Nephron progenitor cell (in vitro differentiated cells): ENCODE results near the gene APLF.
"Not testable (repeated sequence)": the region's sequence is repeated elsewhere in the genome, so short reads cannot be mapped to it uniquely, and the experiment has no call there.

ENCODE experiments used
- DNase-seq: peaks from one replicate; pipeline ENCODE4 v3.0.0; 2021
- H3K27ac Mint-ChIP-seq: 2 replicates; pipeline ENCODE4 v1.8.0; 2021; ENCODE audit warnings: mild to moderate bottlenecking, moderate library complexity, mixed read lengths
- H3K27me3 Mint-ChIP-seq: 2 replicates; pipeline ENCODE4 v1.8.0; 2021; ENCODE audit warnings: mild to moderate bottlenecking, low read depth, mixed read lengths; ENCODE audit not compliant: poor library complexity
- H3K36me3 Mint-ChIP-seq: 2 replicates; pipeline ENCODE4 v1.8.0; 2021; ENCODE audit warnings: low read depth, mixed read lengths
- H3K4me1 Mint-ChIP-seq: 2 replicates; pipeline ENCODE4 v1.8.0; 2021; ENCODE audit warnings: mixed read lengths
- H3K4me3 Mint-ChIP-seq: 2 replicates; pipeline ENCODE4 v1.8.0; 2021; ENCODE audit warnings: mild to moderate bottlenecking, moderate library complexity, mixed read lengths
- H3K9me3 Mint-ChIP-seq: 2 replicates; pipeline ENCODE4 v1.8.0; 2021; ENCODE audit warnings: mild to moderate bottlenecking, moderate library complexity, mixed read lengths
- CTCF ChIP-seq: fragments of 200-600 bp; sonication (generic); IDR thresholded peaks from 2 replicates; pipeline ENCODE4 v1.5.0; 2021; ENCODE audit warnings: antibody characterized with exemption

The APLF gene

DNA sequence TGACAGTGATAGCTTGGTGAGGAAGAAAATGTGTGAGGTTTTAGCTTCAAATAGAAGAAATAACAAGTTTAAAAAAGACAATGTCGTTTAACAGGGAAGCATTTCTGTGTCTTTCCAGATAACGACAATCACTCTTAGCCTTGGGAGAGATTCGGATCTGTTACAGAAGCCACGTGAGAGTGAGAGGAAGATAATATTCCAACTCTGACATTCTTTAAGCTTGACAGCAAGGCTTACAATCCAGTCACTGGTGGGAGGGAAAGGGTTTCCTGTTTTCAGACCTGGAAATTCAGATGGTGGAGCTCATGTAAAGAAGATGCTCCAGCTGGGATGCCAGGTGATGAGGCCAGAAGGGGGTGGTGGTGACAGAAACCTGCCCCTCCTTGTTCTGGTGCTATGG, 31.1 kb upstream of the APLF start:
- DNase-seq = no peak
- no peak overlapping the region for H3K4me3 Mint-ChIP-seq
- H3K27ac Mint-ChIP-seq = no peak overlapping the region
- peaks cover 5% of the 10 kb centered on the region for H3K27me3 Mint-ChIP-seq
- no peaks in the 10 kb centered on the region for H3K36me3 Mint-ChIP-seq
- H3K4me1 Mint-ChIP-seq = no peaks in the 10 kb centered on the region
- H3K9me3 Mint-ChIP-seq = no peaks in the 10 kb centered on the region
- TF ChIP-seq CTCF = no peak

DNA sequence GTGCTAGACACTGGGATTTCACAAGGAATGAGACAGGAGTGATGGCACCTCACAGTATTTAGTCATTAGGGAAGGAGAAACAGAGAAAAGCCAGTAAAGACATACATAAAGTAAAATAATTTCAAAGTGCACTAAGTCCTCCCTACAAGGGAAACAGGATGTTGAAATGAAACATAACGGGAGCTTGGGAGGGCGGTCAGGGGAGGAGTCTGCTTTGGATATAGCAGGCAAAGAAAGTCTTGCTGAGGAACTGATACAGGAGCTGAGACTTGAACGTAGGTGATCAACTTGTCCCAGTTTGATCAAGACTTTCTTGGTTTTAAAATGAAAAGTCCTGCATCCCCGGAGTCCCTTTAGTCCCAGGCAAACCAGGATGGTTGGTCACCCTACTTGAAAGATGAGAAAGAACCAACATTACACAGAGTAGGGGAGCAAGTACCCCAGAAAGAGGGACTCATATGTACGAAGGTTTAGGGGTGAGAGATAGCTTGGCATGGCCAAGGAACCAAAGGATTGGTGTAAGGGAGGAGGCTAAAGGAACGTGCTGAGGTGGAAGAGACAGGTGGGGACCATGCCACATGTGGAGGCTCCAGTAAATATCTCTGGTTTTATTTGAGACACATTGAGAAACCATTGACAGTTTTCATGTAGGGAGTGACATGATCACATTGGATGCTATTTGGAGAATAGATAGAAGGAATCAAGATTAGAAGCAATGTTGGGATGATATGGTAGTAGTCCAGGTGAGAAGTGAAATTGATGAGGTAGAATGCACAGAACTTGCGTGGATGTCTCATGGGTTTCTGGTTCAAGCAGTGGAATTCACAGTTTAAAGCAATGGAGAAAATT, 28.7 kb upstream of the APLF start:
- no peak for DNase-seq
- H3K4me1 Mint-ChIP-seq = no peaks in the 10 kb centered on the region
- TF ChIP-seq CTCF = no peak
- no peak overlapping the region for H3K27ac Mint-ChIP-seq
- H3K4me3 Mint-ChIP-seq = no peak overlapping the region
- no peaks in the 10 kb centered on the region for H3K36me3 Mint-ChIP-seq
- H3K9me3 Mint-ChIP-seq = no peaks in the 10 kb centered on the region
- H3K27me3 Mint-ChIP-seq = peaks cover 5% of the 10 kb centered on the region

DNA sequence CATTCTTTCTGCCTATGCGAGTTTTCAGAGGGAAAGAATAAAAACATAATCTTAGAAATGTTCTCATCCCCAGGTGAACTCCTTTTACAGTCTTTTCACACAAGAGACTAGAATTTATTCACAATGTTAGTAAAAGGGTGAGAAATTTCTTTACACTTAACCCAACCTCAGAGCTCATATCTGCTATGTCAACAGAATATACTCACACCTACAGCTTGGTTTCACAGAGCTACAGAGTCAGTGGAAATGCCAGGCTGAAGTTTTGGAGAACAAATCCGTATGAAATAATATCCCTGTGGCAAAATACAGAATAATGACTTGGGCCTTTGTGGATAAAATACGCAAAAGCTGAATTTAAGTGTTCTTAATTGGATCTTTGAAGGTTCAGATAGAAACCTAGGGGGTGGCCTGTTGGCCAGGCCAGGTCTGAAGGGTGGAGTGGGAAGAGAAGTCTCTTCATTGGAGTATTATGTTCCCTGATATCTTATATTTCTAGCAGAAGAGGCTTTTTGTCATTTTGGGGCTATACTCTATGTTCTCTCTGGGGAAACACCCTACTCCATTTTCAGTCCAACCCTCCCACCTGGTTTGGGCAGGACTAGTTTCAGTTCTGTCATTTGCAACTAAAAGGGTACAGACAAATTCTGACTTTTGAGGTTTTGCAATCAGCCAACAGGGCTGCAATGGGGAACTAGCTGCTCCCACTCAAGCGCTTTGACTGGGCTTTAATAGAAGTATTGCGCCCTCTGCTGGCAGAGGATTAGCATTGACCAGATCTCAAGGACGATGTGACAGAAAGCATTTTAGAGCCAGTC, 26.0 kb upstream of the APLF start:
- peak; percentile 90 for TF ChIP-seq CTCF
- Mint-ChIP-seq H3K9me3 (no peaks in the 10 kb centered on the region), H3K4me1 (no peaks in the 10 kb centered on the region)

DNA sequence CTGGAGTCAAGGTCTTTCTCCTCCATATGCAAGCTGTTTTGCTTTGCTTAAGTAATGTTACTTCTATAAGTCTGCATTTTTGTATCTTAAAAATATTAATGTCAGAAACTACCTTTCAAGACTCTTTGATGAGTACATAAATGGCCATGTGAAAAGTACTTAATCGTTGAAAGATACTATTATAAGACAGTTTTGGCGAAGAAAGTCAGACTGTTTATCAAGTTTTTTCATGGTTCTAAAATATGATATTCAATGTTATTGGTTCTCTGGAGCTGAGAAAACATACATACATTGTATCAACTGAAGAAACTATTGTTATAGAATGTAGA, 25.4 kb upstream of the APLF start:
- Mint-ChIP-seq H3K4me3 (no peak overlapping the region), H3K27me3 (peaks cover 5% of the 10 kb centered on the region), H3K4me1 (no peaks in the 10 kb centered on the region), H3K27ac (no peak overlapping the region), H3K9me3 (peaks cover 1% of the 10 kb centered on the region), H3K36me3 (no peaks in the 10 kb centered on the region)
- no peak for DNase-seq
- no peak for TF ChIP-seq CTCF

More for the DNA sequence above, 26.0 kb upstream of the APLF start:
- peak; percentile 79 for DNase-seq
- no peak overlapping the region for H3K4me3 Mint-ChIP-seq
- peaks cover 5% of the 10 kb centered on the region for H3K27me3 Mint-ChIP-seq
- H3K36me3 Mint-ChIP-seq = no peaks in the 10 kb centered on the region
- H3K27ac Mint-ChIP-seq = no peak overlapping the region

DNA sequence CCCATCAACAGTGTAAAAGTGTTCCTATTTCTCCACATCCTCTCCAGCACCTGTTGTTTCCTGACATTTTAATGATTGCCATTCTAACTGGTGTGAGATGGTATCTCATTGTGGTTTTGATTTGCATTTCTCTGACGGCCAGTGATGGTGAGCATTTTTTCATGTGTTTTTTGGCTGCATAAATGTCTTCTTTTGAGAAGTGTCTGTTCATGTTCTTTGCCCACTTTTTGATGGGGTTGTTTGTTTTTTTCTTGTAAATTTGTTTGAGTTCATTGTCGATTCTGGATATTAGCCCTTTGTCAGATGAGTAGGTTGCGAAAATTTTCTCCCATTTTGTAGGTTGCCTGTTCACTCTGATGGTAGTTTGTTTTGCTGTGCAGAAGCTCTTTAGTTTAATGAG, 21.0 kb upstream of the APLF start:
- not testable (repeated sequence) for H3K4me3 Mint-ChIP-seq, H3K27ac Mint-ChIP-seq, H3K27me3 Mint-ChIP-seq, DNase-seq, H3K36me3 Mint-ChIP-seq, H3K9me3 Mint-ChIP-seq, H3K4me1 Mint-ChIP-seq

GRCh38 chr2:68447118-68447517, 20.3 kb upstream of the APLF start:
- H3K9me3 Mint-ChIP-seq = peaks cover 4% of the 10 kb centered on the region
- no peaks in the 10 kb centered on the region for H3K27me3 Mint-ChIP-seq
- DNase-seq = no peak
- H3K4me3 Mint-ChIP-seq = no peak overlapping the region
- H3K4me1 Mint-ChIP-seq = no peaks in the 10 kb centered on the region
- H3K36me3 Mint-ChIP-seq = no peaks in the 10 kb centered on the region
- TF ChIP-seq CTCF = no peak
- no peak overlapping the region for H3K27ac Mint-ChIP-seq
